HepG2 (cell line): ENCODE results near the gene TEF. TPM values are rescaled to one million over a fixed set of nuclear protein-coding genes. Genes with fewer than 3 reads are reported as not detected.

Source experiments
- ATRX ChIP-seq: sonication (generic); formaldehyde crosslinking; IDR thresholded peaks from 2 replicates; pipeline ENCODE4 v1.4.0; 2020; ENCODE audit warnings: missing genetic modification reagents, borderline replicate concordance
- CHD2 ChIP-seq: IDR thresholded peaks from 2 replicates; pipeline ENCODE4 v1.6.1; 2011; ENCODE audit warnings: low read depth, low read length, improper control_type of control experiment
- CHD4 ChIP-seq: fragments of 200-600 bp; sonication (generic); IDR thresholded peaks from 2 replicates; pipeline ENCODE4 v1.7.0; 2017; ENCODE audit warnings: mild to moderate bottlenecking, low read length, borderline replicate concordance
- DMAP1 ChIP-seq: IDR thresholded peaks from 2 replicates; pipeline ENCODE4 v1.6.1; 2016
- FOXK2 ChIP-seq: fragments of 450-650 bp; IDR thresholded peaks from 2 replicates; pipeline ENCODE4 v1.6.1; 2016
- FOXP4 ChIP-seq: sonication (generic); formaldehyde crosslinking; IDR thresholded peaks from 2 replicates; pipeline ENCODE4 v1.4.0; 2020; ENCODE audit warnings: missing genetic modification reagents
- GABPB1 ChIP-seq: IDR thresholded peaks from 2 replicates; pipeline ENCODE4 v1.6.1; 2016; ENCODE audit warnings: mild to moderate bottlenecking, missing genetic modification reagents, moderate library complexity, missing compliant biosample characterization
- HOXA5 ChIP-seq: sonication (generic); formaldehyde crosslinking; IDR thresholded peaks from 2 replicates; pipeline ENCODE4 v1.4.0; 2020; ENCODE audit warnings: missing genetic modification reagents
- NCOR1 ChIP-seq: fragments of 200-600 bp; sonication (generic); IDR thresholded peaks from 2 replicates; pipeline ENCODE4 v1.7.0; 2017; ENCODE audit warnings: antibody characterized with exemption, low read length, borderline replicate concordance
- NFE2L2 ChIP-seq: fragments of 150-350 bp; IDR thresholded peaks from 2 replicates; pipeline ENCODE4 v1.6.1; 2014; ENCODE audit warnings: low read length
- NR1H2 ChIP-seq: sonication (generic); formaldehyde crosslinking; IDR thresholded peaks from 2 replicates; pipeline ENCODE4 v1.8.1; 2022; ENCODE audit warnings: low read depth, missing genetic modification reagents, borderline replicate concordance
- POLR2AphosphoS2 ChIP-seq: IDR thresholded peaks from 2 replicates; pipeline ENCODE4 v1.6.1; 2011; ENCODE audit warnings: low read depth, low read length, improper control_type of control experiment
- PRPF4 ChIP-seq: fragments of 200-400 bp; formaldehyde crosslinking; IDR thresholded peaks from 2 replicates; pipeline ENCODE4 v1.6.1; 2016; ENCODE audit warnings: low read length, low read depth; ENCODE audit not compliant: poor library complexity, severe bottlenecking
- RFX1 ChIP-seq: fragments of 450-650 bp; IDR thresholded peaks from 2 replicates; pipeline ENCODE4 v1.6.1; 2017
- SP5 ChIP-seq: IDR thresholded peaks from 2 replicates; pipeline ENCODE4 v1.6.1; 2016; ENCODE audit warnings: low read depth, borderline replicate concordance
- TEAD2 ChIP-seq: sonication (generic); formaldehyde crosslinking; IDR thresholded peaks from 2 replicates; pipeline ENCODE4 v1.9.0; 2021; ENCODE audit warnings: missing genetic modification reagents
- THAP11 ChIP-seq: IDR thresholded peaks from 2 replicates; pipeline ENCODE4 v1.6.1; 2016; ENCODE audit warnings: missing biosample characterization, missing genetic modification reagents
- ZFP36L2 ChIP-seq: sonication (generic); formaldehyde crosslinking; IDR thresholded peaks from 2 replicates; pipeline ENCODE4 v1.4.0; 2020; ENCODE audit warnings: missing genetic modification reagents
- ZFY ChIP-seq: sonication (generic); formaldehyde crosslinking; IDR thresholded peaks from 2 replicates; pipeline ENCODE4 v1.4.0; 2020; ENCODE audit warnings: missing genetic modification reagents
- ZKSCAN8 ChIP-seq: IDR thresholded peaks from 2 replicates; pipeline ENCODE4 v1.6.1; 2016; ENCODE audit warnings: borderline replicate concordance, missing genetic modification reagents, missing compliant biosample characterization
- ZMAT3 ChIP-seq: sonication (generic); formaldehyde crosslinking; conservative IDR thresholded peaks from 2 replicates; pipeline ENCODE4 v1.7.0; 2021; ENCODE audit warnings: missing genetic modification reagents
- ZNF235 ChIP-seq: sonication (generic); formaldehyde crosslinking; IDR thresholded peaks from 2 replicates; pipeline ENCODE4 v1.8.1; 2023; ENCODE audit warnings: mild to moderate bottlenecking, missing genetic modification reagents, borderline replicate concordance
- ZNF253 ChIP-seq: sonication (generic); formaldehyde crosslinking; IDR thresholded peaks from 2 replicates; pipeline ENCODE4 v1.8.0; 2022; ENCODE audit warnings: mild to moderate bottlenecking, missing genetic modification reagents, borderline replicate concordance
- ZNF44 ChIP-seq: sonication (generic); formaldehyde crosslinking; IDR thresholded peaks from 2 replicates; pipeline ENCODE4 v1.5.1; 2020; ENCODE audit warnings: mild to moderate bottlenecking, missing genetic modification reagents
- ZNF572 ChIP-seq: sonication (generic); formaldehyde crosslinking; IDR thresholded peaks from 2 replicates; pipeline ENCODE4 v1.5.1; 2020; ENCODE audit warnings: mild to moderate bottlenecking, missing genetic modification reagents
- ZSCAN22 ChIP-seq: sonication (generic); formaldehyde crosslinking; IDR thresholded peaks from 2 replicates; pipeline ENCODE4 v1.4.0; 2020; ENCODE audit warnings: mild to moderate bottlenecking, missing genetic modification reagents
- polyA plus RNA-seq, 8 experiments: library from polyadenylated mRNA; depleted of rRNA in 3 of 8; stranded (reverse) in 7 of 8; unstranded in 1 of 8; fragments of >200 nt; fragmentation: Illumina TruSeq in 4 of 8; extraction: Trizol in 4 of 8; gene quantifications; 2 replicates each; pipeline versions ENCODE4 v1.2.1 to v1.2.3, GENCODE V29; 2011 to 2016; ENCODE audit warnings: low read depth in 4 of 8, missing spikeins in 1 of 8, mixed read lengths in 1 of 8; ENCODE audit not compliant: insufficient read depth in 1 of 8
- total RNA-seq, 5 experiments: library from RNA; depleted of rRNA; stranded (reverse); fragments of >200 nt; fragmentation: Illumina TruSeq; extraction: Trizol; gene quantifications; 2 replicates each; pipeline ENCODE4 v1.2.3, GENCODE V29; 2016; ENCODE audit warnings: low read depth in 1 of 5
- TF ChIP-seq, protein P1 (sequence below): sonication (generic); formaldehyde crosslinking; IDR thresholded peaks from 2 replicates; pipeline ENCODE4 v1.4.0; 2020; ENCODE audit warnings: missing genetic modification reagents
- TF ChIP-seq, protein P2 (sequence below): sonication (generic); formaldehyde crosslinking; IDR thresholded peaks from 2 replicates; pipeline ENCODE4 v1.8.1; 2023; ENCODE audit warnings: mild to moderate bottlenecking, missing genetic modification reagents

Gene TEF
- total and polyA plus RNA-seq, 2 of the 13 experiments (the other 11 are each of a cell fraction or from before 2014, with no cell fraction given): 7.6 to 11.2 TPM

- TF ChIP-seq PRPF4: no peak
- TF ChIP-seq THAP11 (CRISPR knock-in tag): peak; percentile 80
- TF ChIP-seq GABPB1 (CRISPR knock-in tag): peak; percentile 45; the same call in 1 of the 2 replicates
- no peak for TF ChIP-seq ZSCAN22 (CRISPR knock-in tag)
- 0 out of 2 replicates have a peak, but pooled peaks have one; percentile 41 for TF ChIP-seq ZKSCAN8 (CRISPR knock-in tag)
- TF ChIP-seq DMAP1 (CRISPR knock-in tag): no peak
- TF ChIP-seq POLR2AphosphoS2: no peak
- TF ChIP-seq FOXP4 (CRISPR knock-in tag): no peak
- no peak for TF ChIP-seq ZNF235 (CRISPR knock-in tag)
- TF ChIP-seq CHD4: no peak
- no peak for TF ChIP-seq ZFP36L2
- peak; percentile 45; the same call in 1 of the 2 replicates for TF ChIP-seq ZFY (CRISPR knock-in tag)
- no peak for TF ChIP-seq NFE2L2
- TF ChIP-seq TEAD2: no peak
- TF ChIP-seq NR1H2 (CRISPR knock-in tag): no peak
- no peak for TF ChIP-seq CHD2
- TF ChIP-seq SP5 (CRISPR knock-in tag): 0 out of 2 replicates have a peak, but pooled peaks have one; percentile 18
- no peak for TF ChIP-seq HOXA5 (CRISPR knock-in tag)
- TF ChIP-seq, protein P1, sequence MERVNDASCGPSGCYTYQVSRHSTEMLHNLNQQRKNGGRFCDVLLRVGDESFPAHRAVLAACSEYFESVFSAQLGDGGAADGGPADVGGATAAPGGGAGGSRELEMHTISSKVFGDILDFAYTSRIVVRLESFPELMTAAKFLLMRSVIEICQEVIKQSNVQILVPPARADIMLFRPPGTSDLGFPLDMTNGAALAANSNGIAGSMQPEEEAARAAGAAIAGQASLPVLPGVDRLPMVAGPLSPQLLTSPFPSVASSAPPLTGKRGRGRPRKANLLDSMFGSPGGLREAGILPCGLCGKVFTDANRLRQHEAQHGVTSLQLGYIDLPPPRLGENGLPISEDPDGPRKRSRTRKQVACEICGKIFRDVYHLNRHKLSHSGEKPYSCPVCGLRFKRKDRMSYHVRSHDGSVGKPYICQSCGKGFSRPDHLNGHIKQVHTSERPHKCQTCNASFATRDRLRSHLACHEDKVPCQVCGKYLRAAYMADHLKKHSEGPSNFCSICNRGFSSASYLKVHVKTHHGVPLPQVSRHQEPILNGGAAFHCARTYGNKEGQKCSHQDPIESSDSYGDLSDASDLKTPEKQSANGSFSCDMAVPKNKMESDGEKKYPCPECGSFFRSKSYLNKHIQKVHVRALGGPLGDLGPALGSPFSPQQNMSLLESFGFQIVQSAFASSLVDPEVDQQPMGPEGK: 0 out of 2 replicates have a peak, but pooled peaks have one; percentile 43
- TF ChIP-seq ZNF253 (CRISPR knock-in tag): no peak
- no peak for TF ChIP-seq FOXK2
- TF ChIP-seq ZNF44 (CRISPR knock-in tag): no peak
- TF ChIP-seq ATRX (CRISPR knock-in tag): no peak
- TF ChIP-seq NCOR1: no peak
- TF ChIP-seq RFX1: no peak
- no peak for TF ChIP-seq ZNF572
- no peak for TF ChIP-seq ZMAT3 (CRISPR knock-in tag)
- TF ChIP-seq, protein P2, sequence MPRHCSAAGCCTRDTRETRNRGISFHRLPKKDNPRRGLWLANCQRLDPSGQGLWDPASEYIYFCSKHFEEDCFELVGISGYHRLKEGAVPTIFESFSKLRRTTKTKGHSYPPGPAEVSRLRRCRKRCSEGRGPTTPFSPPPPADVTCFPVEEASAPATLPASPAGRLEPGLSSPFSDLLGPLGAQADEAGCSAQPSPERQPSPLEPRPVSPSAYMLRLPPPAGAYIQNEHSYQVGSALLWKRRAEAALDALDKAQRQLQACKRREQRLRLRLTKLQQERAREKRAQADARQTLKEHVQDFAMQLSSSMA (CRISPR knock-in tag): no peak
Observed at GRCh38 chr22:41403532-41404318, 22.0 kb downstream of the TEF start (continued).
